GM18511 (cell line): ENCODE results near the gene NR2F2.
"Not testable (repeated sequence)": the region's sequence is repeated elsewhere in the genome, so short reads cannot be mapped to it uniquely, and the experiment has no call there.

Source experiments
- ATAC-seq: cut with Tn5 transposase; IDR thresholded peaks from one replicate; pipeline ENCODE4 v1.9.1; 2021; ENCODE audit warnings: mild to moderate bottlenecking, moderate library complexity; ENCODE audit not compliant: unreplicated experiment

Gene NR2F2

GRCh38 chr15:96365781-96366525 lies 35.5 kb downstream of the NR2F2 start:
- no peak for ATAC-seq

DNA sequence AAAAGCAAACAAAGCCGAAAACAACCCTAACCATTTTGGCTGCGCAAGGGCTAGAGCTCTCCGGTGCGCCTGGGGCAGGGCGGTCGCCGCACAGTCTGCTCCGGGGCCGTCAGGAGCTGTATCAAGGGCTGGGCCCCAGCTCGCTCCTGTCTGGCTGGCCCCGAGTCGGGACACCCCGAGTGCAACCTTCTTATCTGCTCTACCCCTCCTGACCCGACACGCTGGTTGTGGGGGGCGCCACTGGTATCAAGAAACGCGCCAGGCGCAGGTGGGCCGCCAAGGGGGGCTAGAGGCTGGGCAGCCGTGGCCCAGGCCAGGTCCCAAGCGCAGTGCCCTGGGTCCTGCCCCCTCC lies 36.0 kb downstream of the NR2F2 start:
- ATAC-seq, result no peak

GRCh38 chr15:96367311-96368200 lies 37.1 kb downstream of the NR2F2 start:
- ATAC-seq, result no peak

- no peak for ATAC-seq
These were observed 38.9 kb downstream of the NR2F2 start for GRCh38 chr15:96369351-96369750.

GRCh38 chr15:96369825-96370621 lies 39.5 kb downstream of the NR2F2 start:
- no peak for ATAC-seq

GRCh38 chr15:96372554-96372953 lies 42.1 kb downstream of the NR2F2 start:
- no peak for ATAC-seq

DNA sequence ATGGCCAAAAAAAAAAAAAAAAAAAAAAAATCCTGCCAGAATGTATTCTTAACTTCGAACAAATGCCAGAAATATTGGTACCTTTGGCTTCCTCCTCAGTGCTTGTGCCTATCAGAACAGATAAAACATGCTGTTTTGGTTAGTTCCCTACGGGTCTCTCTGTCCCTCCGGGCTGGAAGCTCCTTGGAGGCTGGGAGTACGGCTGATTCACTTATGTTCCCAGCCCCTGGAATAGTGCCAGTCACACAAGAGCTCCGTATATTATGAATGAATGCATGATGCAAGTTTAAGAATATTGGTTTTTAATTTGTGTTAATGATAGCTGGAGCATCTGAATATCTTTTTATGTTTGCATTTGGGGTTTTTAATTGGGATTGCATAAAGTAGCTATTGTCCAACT lies 44.0 kb downstream of the NR2F2 start:
- ATAC-seq, result no peak

GRCh38 chr15:96379592-96379991 lies 49.1 kb downstream of the NR2F2 start:
- ATAC-seq, result not testable (repeated sequence)

DNA sequence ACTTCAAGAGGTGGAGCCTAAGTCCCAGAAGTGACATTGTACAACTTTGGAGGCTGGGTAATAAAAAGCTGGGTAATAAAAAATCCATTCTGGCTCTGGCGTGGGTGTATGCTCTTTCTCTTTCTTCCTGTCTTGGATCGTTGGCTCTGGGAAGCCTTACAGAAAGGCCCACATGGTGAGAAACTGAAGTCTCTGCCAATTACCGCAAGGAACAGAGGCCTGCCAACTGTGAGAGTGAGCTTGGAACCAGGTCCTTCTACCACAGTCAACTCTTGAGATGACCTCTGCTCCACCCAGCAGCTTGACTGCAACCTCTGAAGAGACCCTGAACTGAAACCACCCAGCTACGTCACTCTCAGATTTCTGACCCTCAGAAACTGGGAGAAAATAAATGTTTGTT lies 51.0 kb downstream of the NR2F2 start:
- ATAC-seq, result no peak

- no peak for ATAC-seq
These were observed 54.7 kb downstream of the NR2F2 start for GRCh38 chr15:96385195-96385594.

GRCh38 chr15:96388673-96389072 lies 58.2 kb downstream of the NR2F2 start:
- no peak for ATAC-seq
